Liver (tissue), 9 donors: ENCODE measurements around the gene KCNJ10. TPM values are rescaled to one million over a fixed set of nuclear protein-coding genes. Genes with fewer than 3 reads are reported as not detected.

Experiments used
- DNase-seq: peaks from one replicate; pipeline ENCODE4 v3.0.0-alpha.2; 2017; ENCODE audit warnings: low spot score
- H3K27ac ChIP-seq, 2 donors: one replicate each; pipeline ENCODE4 v1.7.0; 2013; ENCODE audit warnings: inconsistent platforms in 2 of 2, low read length in 2 of 2, control low read depth in 1 of 2, low read depth in 1 of 2, mild to moderate bottlenecking in 1 of 2
- H3K27me3 ChIP-seq, 4 donors: one replicate each; pipeline versions ENCODE4 v1.6.1 to v1.7.0; 2013; ENCODE audit warnings: low read length in 3 of 4, inconsistent platforms in 1 of 4, mild to moderate bottlenecking in 1 of 4, moderate library complexity in 1 of 4; ENCODE audit not compliant: control insufficient read depth in 4 of 4, insufficient read depth in 4 of 4
- H3K36me3 ChIP-seq, 4 donors: one replicate each; pipeline versions ENCODE4 v1.6.1 to v1.7.0; 2013; ENCODE audit warnings: low read length in 3 of 4, mild to moderate bottlenecking in 3 of 4, low read depth in 1 of 4, moderate library complexity in 1 of 4; ENCODE audit not compliant: control insufficient read depth in 4 of 4, insufficient read depth in 3 of 4
- H3K4me1 ChIP-seq, 4 donors: one replicate each; pipeline versions ENCODE4 v1.6.1 to v1.7.0; 2013; ENCODE audit warnings: low read length in 3 of 4, mild to moderate bottlenecking in 3 of 4, moderate library complexity in 1 of 4; ENCODE audit not compliant: control insufficient read depth in 4 of 4, insufficient read depth in 4 of 4
- H3K4me3 ChIP-seq, 3 donors: one replicate each; pipeline versions ENCODE4 v1.6.1 to v1.7.0; 2013; ENCODE audit warnings: low read length in 3 of 3, control low read depth in 1 of 3, low read depth in 1 of 3, mild to moderate bottlenecking in 1 of 3
- H3K9ac ChIP-seq, 2 donors: one replicate each; pipeline ENCODE4 v1.7.0; 2013; ENCODE audit warnings: low read length in 2 of 2, mild to moderate bottlenecking in 2 of 2, moderate library complexity in 2 of 2, control low read depth in 1 of 2, low read depth in 1 of 2
- H3K9me3 ChIP-seq, 4 donors: one replicate each; pipeline versions ENCODE4 v1.6.1 to v1.7.0; 2013; ENCODE audit warnings: low read length in 3 of 4; ENCODE audit not compliant: control insufficient read depth in 4 of 4
- EGR1 ChIP-seq, 2 donors: IDR thresholded peaks; 2 replicates each; pipeline ENCODE4 v1.6.1; 2016 to 2018; ENCODE audit warnings: antibody characterized with exemption in 2 of 2, low read depth in 2 of 2
- GABPA ChIP-seq, 2 donors: IDR thresholded peaks in 1 of 2; conservative IDR thresholded peaks in 1 of 2; 2 replicates each; pipeline ENCODE4 v1.6.1; 2016; ENCODE audit warnings: antibody characterized with exemption in 2 of 2, mild to moderate bottlenecking in 1 of 2, moderate library complexity in 1 of 2
- HNF4G ChIP-seq: IDR thresholded peaks from 2 replicates; pipeline ENCODE4 v1.6.1; 2016; ENCODE audit warnings: antibody characterized with exemption
- JUND ChIP-seq, 2 donors: IDR thresholded peaks; 2 replicates each; pipeline ENCODE4 v1.6.1; 2016; ENCODE audit warnings: antibody characterized with exemption in 2 of 2
- NR2F2 ChIP-seq: IDR thresholded peaks from 2 replicates; pipeline ENCODE4 v1.6.1; 2016; ENCODE audit warnings: antibody characterized with exemption
- RAD21 ChIP-seq, 2 donors: IDR thresholded peaks; 2 replicates each; pipeline ENCODE4 v1.6.1; 2016; ENCODE audit warnings: antibody characterized with exemption in 2 of 2, mild to moderate bottlenecking in 2 of 2
- REST ChIP-seq: IDR thresholded peaks from 2 replicates; pipeline ENCODE4 v1.6.1; 2016; ENCODE audit warnings: antibody characterized with exemption, mild to moderate bottlenecking
- RXRA ChIP-seq, 2 donors: IDR thresholded peaks; 2 replicates each; pipeline ENCODE4 v1.6.1; 2017 to 2018; ENCODE audit warnings: antibody characterized with exemption in 2 of 2, mild to moderate bottlenecking in 1 of 2
- SP1 ChIP-seq: IDR thresholded peaks from 2 replicates; pipeline ENCODE4 v1.6.1; 2018; ENCODE audit warnings: antibody characterized with exemption, mild to moderate bottlenecking
- TAF1 ChIP-seq: conservative IDR thresholded peaks from 2 replicates; pipeline ENCODE4 v1.6.1; 2016; ENCODE audit warnings: antibody characterized with exemption, mild to moderate bottlenecking
- YY1 ChIP-seq: IDR thresholded peaks from 2 replicates; pipeline ENCODE4 v1.6.1; 2016; ENCODE audit warnings: antibody characterized with exemption, mild to moderate bottlenecking
- ZBTB33 ChIP-seq: IDR thresholded peaks from 2 replicates; pipeline ENCODE4 v1.6.1; 2016; ENCODE audit warnings: antibody characterized with exemption
- WGBS: extraction: QIAGEN DNeasy Blood & Tissue Kit; methylation state at CpG from one replicate; pipeline ENCODE4 v1.1.7; 2013; 5-methylcytosine and 5-hydroxymethylcytosine counted together
- polyA plus RNA-seq, 2 donors: library from polyadenylated mRNA; stranded (reverse) in 1 of 2; unstranded in 1 of 2; fragments of 200-250 nt in 1 of 2; fragments of >200 nt in 1 of 2; fragmentation: Nextera tagmentation in 1 of 2; extraction: Ambion mirVana in 1 of 2; gene quantifications; one replicate each; pipeline versions ENCODE4 v1.2.1 to v1.2.3, GENCODE V29; 2013 to 2015
- total RNA-seq, 2 donors: library from RNA; depleted of rRNA; stranded (reverse); fragments of >200 nt; gene quantifications; one replicate each; pipeline ENCODE4 v1.2.3, GENCODE V29; 2014
- TF ChIP-seq, protein P1 (sequence below): fragments of 150-350 bp; IDR thresholded peaks from 2 replicates; pipeline ENCODE4 v1.5.1; 2017; ENCODE audit warnings: improper control_type of control experiment, low read depth, low read length; ENCODE audit not compliant: missing input control
- TF ChIP-seq, protein P2 (sequence below): IDR thresholded peaks from 2 replicates; pipeline ENCODE4 v1.6.1; 2016; ENCODE audit warnings: antibody characterized with exemption
- TF ChIP-seq, protein P3 (sequence below): IDR thresholded peaks from 2 replicates; pipeline ENCODE4 v1.6.1; 2016; ENCODE audit warnings: antibody characterized with exemption
- donor health status: healthy.
- donor health status: healthy.
- donor health status: healthy.
- donor health status: healthy.
- donor health status: healthy.

Gene KCNJ10
- total and polyA plus RNA-seq, 4 donors = 0.48 to 1.6 (median 0.52) TPM

GRCh38 chr1:160074865-160075264, 4.9 kb upstream of the KCNJ10 start:
- no peak for TF ChIP-seq EGR1 (IDR thresholded peaks at IDR 0.05; ENCODE audit: low read depth in 2 of 2)
- no peak for TF ChIP-seq SP1
- TF ChIP-seq, protein P1, sequence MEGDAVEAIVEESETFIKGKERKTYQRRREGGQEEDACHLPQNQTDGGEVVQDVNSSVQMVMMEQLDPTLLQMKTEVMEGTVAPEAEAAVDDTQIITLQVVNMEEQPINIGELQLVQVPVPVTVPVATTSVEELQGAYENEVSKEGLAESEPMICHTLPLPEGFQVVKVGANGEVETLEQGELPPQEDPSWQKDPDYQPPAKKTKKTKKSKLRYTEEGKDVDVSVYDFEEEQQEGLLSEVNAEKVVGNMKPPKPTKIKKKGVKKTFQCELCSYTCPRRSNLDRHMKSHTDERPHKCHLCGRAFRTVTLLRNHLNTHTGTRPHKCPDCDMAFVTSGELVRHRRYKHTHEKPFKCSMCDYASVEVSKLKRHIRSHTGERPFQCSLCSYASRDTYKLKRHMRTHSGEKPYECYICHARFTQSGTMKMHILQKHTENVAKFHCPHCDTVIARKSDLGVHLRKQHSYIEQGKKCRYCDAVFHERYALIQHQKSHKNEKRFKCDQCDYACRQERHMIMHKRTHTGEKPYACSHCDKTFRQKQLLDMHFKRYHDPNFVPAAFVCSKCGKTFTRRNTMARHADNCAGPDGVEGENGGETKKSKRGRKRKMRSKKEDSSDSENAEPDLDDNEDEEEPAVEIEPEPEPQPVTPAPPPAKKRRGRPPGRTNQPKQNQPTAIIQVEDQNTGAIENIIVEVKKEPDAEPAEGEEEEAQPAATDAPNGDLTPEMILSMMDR = no peak
- no peak for TF ChIP-seq NR2F2
- no peak for TF ChIP-seq REST
- TF ChIP-seq TAF1 = no peak
- no peak for TF ChIP-seq YY1
- TF ChIP-seq RAD21 (IDR thresholded peaks at IDR 0.05) = no peak
- no peak for TF ChIP-seq HNF4G
- TF ChIP-seq ZBTB33 = no peak
- TF ChIP-seq RXRA (IDR thresholded peaks at IDR 0.05) = no peak
- TF ChIP-seq, protein P2, sequence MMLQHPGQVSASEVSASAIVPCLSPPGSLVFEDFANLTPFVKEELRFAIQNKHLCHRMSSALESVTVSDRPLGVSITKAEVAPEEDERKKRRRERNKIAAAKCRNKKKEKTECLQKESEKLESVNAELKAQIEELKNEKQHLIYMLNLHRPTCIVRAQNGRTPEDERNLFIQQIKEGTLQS = no peak
- no peak for TF ChIP-seq JUND (IDR thresholded peaks at IDR 0.05)
- 66% methylated on average over 4 of the region's 4 CpGs for WGBS
- Histone ChIP-seq H3K4me1 (peaks cover 0 to 6% (median 3%) of the 10 kb centered on the region in 4 donors), H3K27me3 (no peaks in the 10 kb centered on the region), H3K4me3 (no peak overlapping the region), H3K36me3 (no peaks in the 10 kb centered on the region), H3K9ac (no peak overlapping the region), H3K9me3 (no peaks in the 10 kb centered on the region), H3K27ac (no peak overlapping the region)
- DNase-seq = no peak

GRCh38 chr1:160071289-160071688, 1.3 kb upstream of the KCNJ10 start:
- TF ChIP-seq, protein P1 = no peak
- TF ChIP-seq RAD21 (IDR thresholded peaks at IDR 0.05) (no peak), HNF4G (no peak), JUND (IDR thresholded peaks at IDR 0.05) (no peak), GABPA (IDR thresholded peaks at IDR 0.05 in 1 of 2, conservative IDR thresholded peaks at IDR 0.05 in 1 of 2) (no peak), NR2F2 (no peak)
- TF ChIP-seq, protein P2 = no peak
- TF ChIP-seq, protein P3, sequence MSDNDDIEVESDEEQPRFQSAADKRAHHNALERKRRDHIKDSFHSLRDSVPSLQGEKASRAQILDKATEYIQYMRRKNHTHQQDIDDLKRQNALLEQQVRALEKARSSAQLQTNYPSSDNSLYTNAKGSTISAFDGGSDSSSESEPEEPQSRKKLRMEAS = no peak
- H3K27ac ChIP-seq = no peak overlapping the region
- no peak for DNase-seq
- H3K4me3 ChIP-seq = no peak overlapping the region
- no peaks in the 10 kb centered on the region for H3K27me3 ChIP-seq
- no peaks in the 10 kb centered on the region for H3K9me3 ChIP-seq
- no peaks in the 10 kb centered on the region for H3K36me3 ChIP-seq
- H3K4me1 ChIP-seq = peaks cover 0 to 6% (median 3%) of the 10 kb centered on the region in 4 donors
- no peak overlapping the region for H3K9ac ChIP-seq
- WGBS = 77% methylated on average over 5 of the region's 5 CpGs
